AG09309 (cell line): ENCODE data around the gene JAZF1.
A peak's percentile ranks its signal among the peaks of the same experiment; 100 is the strongest.

Source experiments
- DNase-seq: peaks from one replicate; pipeline ENCODE4 v3.0.0-alpha.2; 2010; ENCODE audit warnings: low read depth
- H3K4me3 ChIP-seq: 2 replicates; pipeline ENCODE4 v1.5.1; 2011; ENCODE audit warnings: mild to moderate bottlenecking, low read depth, low read length, moderate library complexity; ENCODE audit not compliant: control insufficient read depth
- TF ChIP-seq, protein P1 (sequence below): IDR thresholded peaks from 2 replicates; pipeline ENCODE4 v1.5.1; 2011; ENCODE audit warnings: mild to moderate bottlenecking, low read depth, low read length, inconsistent platforms; ENCODE audit not compliant: insufficient read depth, control insufficient read depth; ENCODE audit errors: missing control alignments

Gene JAZF1

DNA sequence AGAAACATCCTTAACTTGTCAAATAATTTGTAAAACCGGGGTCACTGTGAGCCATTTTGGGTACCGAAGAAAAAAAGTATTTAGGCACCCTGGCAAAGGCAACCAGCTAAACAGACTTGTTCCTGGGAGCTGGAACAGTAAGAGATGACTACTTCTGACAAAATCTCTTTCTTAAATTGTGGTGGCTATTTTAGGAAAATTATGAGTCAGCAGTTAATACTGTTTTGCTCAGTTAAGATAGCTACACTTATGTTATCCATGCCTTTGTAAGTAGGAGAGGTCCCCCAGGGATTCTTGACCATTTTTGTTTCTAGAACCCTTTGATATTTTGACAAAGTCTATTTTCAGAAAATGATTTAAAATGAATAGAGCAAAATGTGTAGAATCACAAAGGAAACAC lies 372.0 kb downstream of the JAZF1 start:
- DNase-seq = peak; percentile 39
- H3K4me3 ChIP-seq = no peak overlapping the region
- TF ChIP-seq, protein P1, sequence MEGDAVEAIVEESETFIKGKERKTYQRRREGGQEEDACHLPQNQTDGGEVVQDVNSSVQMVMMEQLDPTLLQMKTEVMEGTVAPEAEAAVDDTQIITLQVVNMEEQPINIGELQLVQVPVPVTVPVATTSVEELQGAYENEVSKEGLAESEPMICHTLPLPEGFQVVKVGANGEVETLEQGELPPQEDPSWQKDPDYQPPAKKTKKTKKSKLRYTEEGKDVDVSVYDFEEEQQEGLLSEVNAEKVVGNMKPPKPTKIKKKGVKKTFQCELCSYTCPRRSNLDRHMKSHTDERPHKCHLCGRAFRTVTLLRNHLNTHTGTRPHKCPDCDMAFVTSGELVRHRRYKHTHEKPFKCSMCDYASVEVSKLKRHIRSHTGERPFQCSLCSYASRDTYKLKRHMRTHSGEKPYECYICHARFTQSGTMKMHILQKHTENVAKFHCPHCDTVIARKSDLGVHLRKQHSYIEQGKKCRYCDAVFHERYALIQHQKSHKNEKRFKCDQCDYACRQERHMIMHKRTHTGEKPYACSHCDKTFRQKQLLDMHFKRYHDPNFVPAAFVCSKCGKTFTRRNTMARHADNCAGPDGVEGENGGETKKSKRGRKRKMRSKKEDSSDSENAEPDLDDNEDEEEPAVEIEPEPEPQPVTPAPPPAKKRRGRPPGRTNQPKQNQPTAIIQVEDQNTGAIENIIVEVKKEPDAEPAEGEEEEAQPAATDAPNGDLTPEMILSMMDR = no peak

DNA sequence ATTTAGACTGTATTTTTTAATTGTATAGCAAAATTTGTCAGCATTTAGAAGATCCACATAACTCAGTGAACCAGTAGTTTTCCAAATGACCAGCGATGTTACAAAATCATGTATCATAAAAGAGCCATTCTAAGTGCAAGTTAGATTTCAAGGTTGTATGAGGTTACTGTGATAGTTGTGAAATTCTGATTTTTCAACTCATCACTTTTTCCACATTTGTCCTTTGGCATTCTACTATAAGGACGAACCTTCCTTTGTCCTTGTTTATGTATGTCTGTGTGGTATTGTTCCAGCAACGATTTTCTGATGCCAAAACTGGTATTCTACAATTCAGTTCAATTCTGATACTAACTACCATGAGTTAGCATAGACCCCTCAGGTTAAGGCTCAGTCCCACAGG lies 376.5 kb downstream of the JAZF1 start:
- H3K4me3 ChIP-seq = no peak overlapping the region
- DNase-seq = no peak
- TF ChIP-seq, protein P1 = no peak

DNA sequence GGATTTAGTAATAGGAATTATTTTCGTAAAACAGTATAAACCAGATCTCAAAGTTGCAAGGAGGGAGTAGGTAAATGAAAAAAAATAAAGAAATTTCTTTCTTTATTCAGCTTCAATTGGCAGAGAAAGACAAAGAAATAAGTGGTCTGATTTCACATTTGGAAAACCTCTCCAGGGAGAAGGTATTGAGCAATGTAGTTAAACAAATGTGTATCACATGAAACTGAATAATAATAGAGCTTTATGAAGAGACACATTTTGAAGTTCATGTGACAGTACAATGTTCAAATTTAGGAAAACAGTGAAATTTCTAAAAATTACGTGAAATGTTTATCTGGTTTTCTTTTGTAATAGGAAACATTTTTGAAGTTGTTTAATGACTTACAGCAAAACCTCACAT lies 377.6 kb downstream of the JAZF1 start:
- H3K4me3 ChIP-seq = no peak overlapping the region
- TF ChIP-seq, protein P1 = no peak
- DNase-seq = peak; percentile 27

DNA sequence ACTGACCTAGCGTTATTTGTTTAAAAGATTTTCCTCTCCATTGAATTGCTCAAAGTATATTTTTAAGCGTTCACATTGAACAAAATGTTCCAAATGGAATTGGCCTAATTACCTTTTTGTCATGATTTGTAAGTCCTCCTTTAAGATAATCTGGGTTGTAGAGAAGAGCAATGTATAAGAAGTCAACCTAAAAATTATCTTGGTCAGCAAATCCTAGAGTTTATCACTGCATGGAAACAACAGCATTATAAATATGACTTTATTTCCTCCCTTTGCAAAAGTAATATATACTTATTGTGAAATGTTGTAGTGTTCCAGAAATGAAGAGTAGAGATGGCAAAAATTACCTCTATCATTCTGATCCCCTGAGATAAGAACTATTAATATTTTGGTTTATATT lies 381.4 kb downstream of the JAZF1 start:
- TF ChIP-seq, protein P1 = no peak
- no peak for DNase-seq

DNA sequence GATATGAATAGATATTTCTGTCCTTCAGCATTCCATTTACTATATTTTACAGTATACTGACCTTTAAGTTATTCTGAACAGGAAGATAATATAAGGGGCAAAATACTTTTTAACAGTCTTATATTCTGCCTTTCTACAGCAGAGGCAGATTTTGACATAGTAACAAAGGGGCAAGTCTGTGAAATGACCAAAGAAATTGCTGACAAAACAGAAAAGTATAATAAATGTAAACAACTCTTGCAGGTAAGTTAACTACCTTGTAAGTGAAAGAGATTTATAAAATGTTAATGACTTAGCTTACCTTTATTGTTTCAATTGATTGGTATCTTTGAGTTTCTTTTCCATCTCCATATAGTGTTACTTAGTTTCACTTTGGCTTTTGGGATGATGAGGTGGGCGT lies 384.6 kb downstream of the JAZF1 start:
- no peak overlapping the region for H3K4me3 ChIP-seq
- DNase-seq = no peak
- TF ChIP-seq, protein P1 = no peak

More for the DNA sequence above, 381.4 kb downstream of the JAZF1 start:
- H3K4me3 ChIP-seq = no peak overlapping the region

DNA sequence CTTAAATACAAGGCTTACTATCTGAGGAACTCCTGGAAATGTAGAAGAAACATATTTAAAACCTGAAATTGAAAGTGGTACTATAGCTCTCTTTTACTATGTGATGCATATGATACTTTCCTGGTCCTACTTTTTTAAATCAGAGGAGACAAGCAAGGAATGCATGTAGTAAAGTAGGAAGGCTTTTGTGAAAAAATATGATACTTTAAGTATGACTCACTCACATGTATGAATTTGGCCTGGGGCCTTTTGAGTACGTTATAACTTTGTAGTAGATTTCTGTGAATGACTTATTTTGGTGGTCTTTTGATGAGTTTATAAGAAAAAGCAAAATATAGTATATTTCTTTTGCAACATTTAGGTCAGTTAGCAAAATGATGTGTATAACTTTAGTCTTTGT lies 386.8 kb downstream of the JAZF1 start:
- H3K4me3 ChIP-seq = no peak overlapping the region
- DNase-seq = no peak
- TF ChIP-seq, protein P1 = no peak

DNA sequence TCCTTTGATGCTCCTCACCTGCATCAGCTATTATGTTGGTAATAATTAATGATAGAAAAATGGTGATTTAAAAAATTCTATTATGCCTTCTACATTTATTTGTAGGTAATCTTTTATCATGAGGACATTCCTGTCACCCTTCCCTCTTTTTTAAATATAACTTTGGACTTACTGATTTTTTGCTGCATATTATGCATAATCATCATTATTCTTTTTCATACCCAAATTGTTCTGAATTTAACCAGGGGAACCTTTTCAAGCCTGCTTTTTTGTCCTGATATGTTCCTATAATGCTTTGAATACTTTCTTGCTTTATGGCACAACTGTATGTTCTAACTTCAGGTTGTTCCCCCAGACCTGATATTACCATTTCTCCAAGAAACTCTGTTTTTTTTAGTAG lies 392.2 kb downstream of the JAZF1 start:
- TF ChIP-seq, protein P1 = no peak
- no peak overlapping the region for H3K4me3 ChIP-seq
- no peak for DNase-seq
